GM12874 (cell line): ENCODE results near the gene TRIM39.

ENCODE experiments used
- TF ChIP-seq, protein P1 (sequence below): IDR thresholded peaks from 2 replicates; pipeline ENCODE4 v1.5.1; 2011; ENCODE audit warnings: low read depth, mild to moderate bottlenecking, control low read depth, low read length, moderate library complexity; ENCODE audit not compliant: insufficient read depth

The TRIM39 gene

DNA sequence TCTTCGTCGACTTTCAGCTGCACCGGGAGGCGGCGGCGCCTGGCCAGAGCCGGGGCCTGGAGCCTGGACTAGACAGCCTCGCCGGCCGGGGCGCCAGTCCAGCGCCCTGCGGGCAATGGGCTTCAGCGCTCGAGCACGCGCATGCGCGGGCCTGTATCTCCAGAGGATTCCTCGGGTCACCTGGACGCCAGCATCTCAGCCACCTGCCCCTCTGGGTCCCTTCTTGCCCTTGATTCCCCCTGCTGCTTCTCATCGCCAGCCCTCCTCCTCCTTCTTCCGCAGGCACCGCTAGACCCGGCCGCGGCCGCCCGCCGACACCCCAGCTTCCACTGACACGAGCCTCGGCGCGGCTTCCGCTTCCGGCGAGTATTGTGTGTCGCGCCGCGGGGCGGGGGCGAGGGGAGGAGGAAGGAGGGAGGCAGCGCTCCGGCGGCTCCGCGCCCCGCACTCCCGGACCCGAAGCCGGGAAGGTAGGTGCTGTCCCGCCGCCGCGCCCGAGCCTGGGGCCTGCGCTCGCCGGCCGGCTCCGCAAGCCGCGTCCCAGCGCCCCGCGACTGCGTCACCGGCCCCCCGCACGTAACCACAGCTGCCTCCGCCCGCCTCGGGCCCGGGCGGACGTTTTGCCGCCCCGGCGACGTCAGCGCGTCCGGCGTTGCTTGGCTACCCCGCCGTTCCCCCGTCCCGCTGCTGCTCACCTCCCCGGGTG lies at the start of gene TRIM39:
Gene TRIM39, plus strand, starts transcription at position 402 of the 706 bp plus-strand sequence. CDS start 2,391 bp downstream, outside the sequence.
- TF ChIP-seq, protein P1, sequence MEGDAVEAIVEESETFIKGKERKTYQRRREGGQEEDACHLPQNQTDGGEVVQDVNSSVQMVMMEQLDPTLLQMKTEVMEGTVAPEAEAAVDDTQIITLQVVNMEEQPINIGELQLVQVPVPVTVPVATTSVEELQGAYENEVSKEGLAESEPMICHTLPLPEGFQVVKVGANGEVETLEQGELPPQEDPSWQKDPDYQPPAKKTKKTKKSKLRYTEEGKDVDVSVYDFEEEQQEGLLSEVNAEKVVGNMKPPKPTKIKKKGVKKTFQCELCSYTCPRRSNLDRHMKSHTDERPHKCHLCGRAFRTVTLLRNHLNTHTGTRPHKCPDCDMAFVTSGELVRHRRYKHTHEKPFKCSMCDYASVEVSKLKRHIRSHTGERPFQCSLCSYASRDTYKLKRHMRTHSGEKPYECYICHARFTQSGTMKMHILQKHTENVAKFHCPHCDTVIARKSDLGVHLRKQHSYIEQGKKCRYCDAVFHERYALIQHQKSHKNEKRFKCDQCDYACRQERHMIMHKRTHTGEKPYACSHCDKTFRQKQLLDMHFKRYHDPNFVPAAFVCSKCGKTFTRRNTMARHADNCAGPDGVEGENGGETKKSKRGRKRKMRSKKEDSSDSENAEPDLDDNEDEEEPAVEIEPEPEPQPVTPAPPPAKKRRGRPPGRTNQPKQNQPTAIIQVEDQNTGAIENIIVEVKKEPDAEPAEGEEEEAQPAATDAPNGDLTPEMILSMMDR: no peak

DNA sequence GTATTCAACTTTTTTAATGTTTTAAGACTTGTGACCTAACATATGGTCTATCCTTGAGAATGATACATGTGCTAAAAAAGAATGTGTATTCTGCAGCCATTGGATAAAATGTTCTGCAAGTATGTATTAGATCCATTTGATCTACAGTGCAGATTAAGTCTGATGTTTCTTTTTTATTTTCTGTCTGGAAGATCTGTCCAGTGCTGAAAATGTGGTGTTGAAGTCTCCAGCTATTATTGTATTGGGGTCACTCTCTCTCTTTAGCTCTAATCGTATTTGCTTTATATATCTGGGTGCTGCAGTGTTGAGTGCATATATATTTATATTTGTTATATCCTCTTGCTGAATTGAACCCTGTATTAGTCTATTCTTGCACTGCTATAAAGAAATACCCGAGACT lies 44.2 kb upstream of the TRIM39 start:
- TF ChIP-seq, protein P1: no peak

DNA sequence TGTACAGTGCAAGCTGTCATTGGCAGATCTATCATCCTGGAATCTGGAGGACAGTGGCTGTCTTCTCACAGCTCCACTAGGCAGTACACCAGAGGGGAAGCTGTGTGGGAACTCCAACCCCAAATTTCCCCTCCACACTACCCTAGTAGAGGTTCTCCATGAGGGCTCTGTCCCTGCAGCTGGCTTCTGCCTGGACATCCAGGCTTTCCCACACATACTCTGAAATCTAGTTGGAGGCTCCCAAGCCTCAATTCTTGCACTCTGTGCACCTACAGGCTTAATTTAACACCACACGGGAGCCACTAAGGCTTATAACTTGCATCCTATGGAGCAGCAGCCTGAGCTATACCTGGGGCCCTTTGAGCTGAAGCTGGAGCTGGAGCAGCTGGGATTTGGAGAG lies 43.0 kb upstream of the TRIM39 start:
- TF ChIP-seq, protein P1: no peak

DNA sequence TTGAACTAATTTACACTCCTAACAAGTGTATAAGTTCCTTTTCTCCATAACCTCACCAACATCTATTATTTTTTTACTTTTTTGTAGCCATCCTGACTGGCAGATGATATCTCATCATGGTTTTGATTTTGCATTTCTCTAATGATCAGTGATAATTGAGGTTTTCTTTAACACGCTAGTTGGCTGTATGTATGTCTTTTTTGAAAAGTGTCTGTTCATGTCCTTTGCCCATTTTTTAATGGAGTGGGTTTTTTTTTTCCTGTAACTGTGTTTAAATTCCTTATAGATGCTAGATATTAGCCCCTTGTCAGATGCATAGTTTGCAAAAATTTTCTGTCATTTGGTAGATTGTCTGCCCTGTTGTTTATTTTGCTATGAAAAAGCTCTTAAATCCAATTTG lies 39.6 kb upstream of the TRIM39 start:
- TF ChIP-seq, protein P1: no peak

DNA sequence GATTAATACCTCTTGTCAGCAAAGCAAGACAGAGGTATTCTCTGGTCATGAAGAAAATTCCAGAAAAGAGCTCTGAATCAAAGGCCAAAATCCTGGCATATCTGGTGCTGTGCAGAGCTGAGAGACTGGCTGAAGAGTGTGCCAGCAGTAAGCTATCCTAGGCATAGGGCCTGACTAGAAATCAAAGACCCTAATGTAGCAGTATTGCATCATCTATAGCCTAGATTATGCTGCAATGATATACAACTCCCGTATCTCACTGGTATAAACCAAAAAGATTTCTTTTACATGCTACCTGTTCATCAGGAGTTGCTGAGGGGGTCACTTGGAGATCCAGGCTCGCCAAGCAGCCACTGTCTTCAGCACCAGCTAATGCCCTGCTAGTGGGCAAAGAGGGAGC lies 30.9 kb upstream of the TRIM39 start:
- TF ChIP-seq, protein P1: no peak

DNA sequence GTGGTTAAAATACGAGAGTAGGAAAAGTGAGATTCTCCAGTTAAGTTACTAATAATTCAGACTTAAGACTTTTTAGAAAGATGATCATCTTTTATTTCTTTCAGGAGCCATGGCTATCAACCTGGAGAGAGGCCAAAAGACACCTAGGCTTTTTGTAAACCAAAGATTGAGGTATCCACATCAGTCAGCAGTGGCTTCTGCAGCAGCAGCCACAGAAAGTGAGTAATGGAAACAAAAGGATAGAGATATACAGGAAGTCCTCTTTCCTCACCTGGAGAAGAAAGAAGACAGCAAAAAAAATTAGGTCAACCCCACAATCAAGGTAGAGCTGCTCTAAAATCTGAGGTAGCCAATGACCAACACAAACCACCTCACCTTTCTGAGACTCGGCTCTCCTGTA lies 22.7 kb upstream of the TRIM39 start:
- TF ChIP-seq, protein P1: no peak

DNA sequence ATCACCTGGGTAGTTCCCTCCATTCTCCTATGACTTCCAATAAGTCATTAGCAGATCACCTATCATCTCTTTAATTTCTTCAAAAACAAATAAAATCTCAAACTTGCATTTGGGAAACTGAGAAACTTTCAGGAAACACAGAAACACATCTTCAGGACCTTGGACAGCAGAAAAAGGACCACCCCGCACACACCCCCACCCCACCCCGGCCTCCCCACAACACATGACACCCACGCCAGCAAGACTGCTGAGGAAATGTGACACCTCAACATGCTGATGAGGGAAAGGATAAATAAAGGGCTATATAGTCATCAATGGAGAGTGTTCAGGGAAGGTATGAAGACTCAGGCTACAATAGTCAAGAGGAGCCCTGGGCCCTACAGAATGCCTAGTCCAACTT lies 15.6 kb upstream of the TRIM39 start:
- TF ChIP-seq, protein P1: no peak
